SK-N-SH (cell line): ENCODE data around the gene RAB6C. TPM values are rescaled to one million over a fixed set of nuclear protein-coding genes. Genes with fewer than 3 reads are reported as not detected.
"Not testable (repeated sequence)": the region's sequence is repeated elsewhere in the genome, so short reads cannot be mapped to it uniquely, and the experiment has no call there.

Experiments
- CTCF ChIA-PET: fragments of 300-600, 350-600 bp; formaldehyde crosslinking; extraction: SDS; loops from one replicate; lab custom pipeline; 2021; lab: Yijun Ruan, JAX
- POLR2A ChIA-PET: fragments of 350-600 bp; sonication (Branson Sonifier 250); formaldehyde crosslinking; extraction: SDS; loops from one replicate; lab custom pipeline; 2020; ENCODE audit warnings: antibody characterized with exemption, inconsistent platforms; lab: Yijun Ruan, JAX
- DNase-seq: peaks from one replicate; pipeline ENCODE4 v3.0.0; 2012
- H2AFZ ChIP-seq: fragments of 200-600 bp; sonication (generic); 2 replicates; pipeline ENCODE4 v1.8.1; 2016; ENCODE audit warnings: antibody characterized with exemption, mild to moderate bottlenecking, low read depth
- H3F3A ChIP-seq: fragments of 200-600 bp; sonication (generic); replicated peaks from 2 replicates; pipeline ENCODE3; 2016; ENCODE audit warnings: antibody characterized with exemption, mild to moderate bottlenecking; ENCODE audit not compliant: insufficient read depth
- H3K27ac ChIP-seq, 2 experiments: fragments of 200-500 bp in 1 of 2; fragments of 200-600 bp in 1 of 2; sonication (Bioruptor generic) in 1 of 2; sonication (generic), shearing (Covaris generic) in 1 of 2; 2 replicates each; pipeline versions ENCODE4 v1.5.1 to v1.6.1; 2014 to 2016; ENCODE audit warnings: low read depth in 2 of 2, inconsistent platforms in 1 of 2, low read length in 1 of 2, mild to moderate bottlenecking in 1 of 2, mixed read lengths in 1 of 2
- H3K27me3 ChIP-seq: fragments of 200-600 bp; sonication (generic), shearing (Covaris generic); 2 replicates; pipeline ENCODE4 v1.6.1; 2016; ENCODE audit warnings: mixed run types; ENCODE audit not compliant: insufficient read depth
- H3K36me3 ChIP-seq, 2 experiments: fragments of 200-500 bp in 1 of 2; fragments of 200-600 bp in 1 of 2; sonication (Bioruptor generic) in 1 of 2; sonication (generic) in 1 of 2; replicated peaks in 1 of 2; 2 replicates each; pipeline versions ENCODE3 to v1.5.1; 2014 to 2016; ENCODE audit warnings: low read length in 1 of 2, mild to moderate bottlenecking in 1 of 2; ENCODE audit not compliant: insufficient read depth in 2 of 2, control insufficient read depth in 1 of 2
- H3K4me1 ChIP-seq, 2 experiments: fragments of 200-500 bp in 1 of 2; fragments of 200-600 bp in 1 of 2; sonication (Bioruptor generic) in 1 of 2; sonication (generic), shearing (Covaris generic) in 1 of 2; 2 replicates each; pipeline versions ENCODE4 v1.5.1 to v1.6.1; 2014 to 2016; ENCODE audit warnings: low read depth in 1 of 2, low read length in 1 of 2, mixed run types in 1 of 2; ENCODE audit not compliant: insufficient read depth in 2 of 2, control insufficient read depth in 1 of 2
- H3K4me2 ChIP-seq: fragments of 200-600 bp; sonication (generic), shearing (Covaris generic); 2 replicates; pipeline ENCODE4 v1.6.1; 2017; ENCODE audit warnings: mixed run types
- H3K4me3 ChIP-seq, 2 experiments: fragments of 200-500 bp in 1 of 2; fragments of 200-600 bp in 1 of 2; sonication (Bioruptor generic) in 1 of 2; sonication (generic), shearing (Covaris generic) in 1 of 2; 2 replicates each; pipeline versions ENCODE4 v1.5.1 to v1.8.1; 2014 to 2016; ENCODE audit warnings: low read depth in 2 of 2, inconsistent platforms in 1 of 2, low read length in 1 of 2, mild to moderate bottlenecking in 1 of 2, mixed read lengths in 1 of 2, moderate library complexity in 1 of 2
- H3K79me2 ChIP-seq: fragments of 200-600 bp; sonication (generic); 2 replicates; pipeline ENCODE4 v1.8.1; 2017; ENCODE audit warnings: mild to moderate bottlenecking; ENCODE audit not compliant: insufficient read depth
- H3K9ac ChIP-seq: fragments of 200-600 bp; sonication (generic); 2 replicates; pipeline ENCODE4 v1.6.1; 2017; ENCODE audit warnings: mixed run types
- H3K9me2 ChIP-seq: fragments of 200-600 bp; sonication (generic); 2 replicates; pipeline ENCODE4 v1.6.1; 2017; ENCODE audit warnings: mixed run types
- H3K9me3 ChIP-seq: fragments of 200-600 bp; sonication (generic); 2 replicates; pipeline ENCODE4 v1.6.1; 2017; ENCODE audit warnings: mixed run types, mild to moderate bottlenecking, moderate library complexity
- H4K20me1 ChIP-seq: fragments of 200-600 bp; sonication (generic); 2 replicates; pipeline ENCODE4 v1.6.1; 2017; ENCODE audit warnings: mild to moderate bottlenecking, mixed run types; ENCODE audit not compliant: insufficient read depth
- CHD2 ChIP-seq: fragments of 150-350 bp; IDR thresholded peaks from 2 replicates; pipeline ENCODE4 v1.6.1; 2018; ENCODE audit warnings: low read length; ENCODE audit not compliant: partially characterized antibody
- EP300 ChIP-seq, 2 experiments: IDR thresholded peaks; 2 replicates each; pipeline versions ENCODE4 v1.4.0 to v1.6.1; 2012; ENCODE audit warnings: borderline replicate concordance in 1 of 2, low read depth in 1 of 2, low read length in 1 of 2
- GATA2 ChIP-seq: sonication (generic); formaldehyde crosslinking; IDR thresholded peaks from 2 replicates; pipeline ENCODE4 v1.5.0; 2020; ENCODE audit warnings: mild to moderate bottlenecking, missing genetic modification reagents
- RCOR1 ChIP-seq: fragments of 150-350 bp; IDR thresholded peaks from 2 replicates; pipeline ENCODE4 v1.6.1; 2017; ENCODE audit warnings: antibody characterized with exemption, low read length
- WGBS: methylation state at CpG from one replicate; pipeline ENCODE4 v1.1.6; 2017; ENCODE audit warnings: low lambda C conversion rate; 5-methylcytosine and 5-hydroxymethylcytosine counted together
- polyA plus RNA-seq, 3 experiments: library from polyadenylated mRNA; depleted of rRNA; stranded (reverse); fragments of >200 nt; gene quantifications; 2 replicates each; pipeline ENCODE4 v1.2.3, GENCODE V29; 2012

The RAB6C gene
- polyA plus RNA-seq, 1 of the 3 experiments (the other 2 are of a cell fraction), result 0.02 TPM

DNA sequence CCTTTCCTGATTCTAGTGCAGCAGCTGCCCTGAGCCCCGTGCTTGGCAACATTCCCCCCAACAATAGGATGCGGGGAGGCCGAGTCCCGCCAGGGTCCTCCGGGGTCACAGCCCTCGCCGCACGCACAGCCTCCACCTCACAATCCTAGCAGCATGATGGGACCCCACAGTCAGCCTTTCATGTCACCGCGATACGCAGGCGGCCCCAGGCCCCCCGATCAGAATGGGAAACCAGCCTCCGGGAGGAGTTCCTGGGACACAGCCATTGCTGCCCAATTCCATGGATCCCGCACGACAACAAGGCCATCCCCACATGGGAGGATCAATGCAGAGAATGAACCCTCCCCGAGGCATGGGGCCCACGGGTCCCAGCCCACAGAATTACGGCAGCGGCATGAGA, 13.7 kb downstream of the RAB6C start:
- H3K27me3 ChIP-seq, H3K79me2 ChIP-seq, H3F3A ChIP-seq, CTCF ChIA-PET, H3K9me2 ChIP-seq, H3K9ac ChIP-seq, H3K9me3 ChIP-seq, H3K36me3 ChIP-seq, H3K4me1 ChIP-seq, H3K4me2 ChIP-seq, POLR2A ChIA-PET, H2AFZ ChIP-seq, H3K4me3 ChIP-seq, H4K20me1 ChIP-seq, DNase-seq, H3K27ac ChIP-seq: not testable (repeated sequence)
- 87% methylated on average over 11 of the region's 20 CpGs for WGBS

DNA sequence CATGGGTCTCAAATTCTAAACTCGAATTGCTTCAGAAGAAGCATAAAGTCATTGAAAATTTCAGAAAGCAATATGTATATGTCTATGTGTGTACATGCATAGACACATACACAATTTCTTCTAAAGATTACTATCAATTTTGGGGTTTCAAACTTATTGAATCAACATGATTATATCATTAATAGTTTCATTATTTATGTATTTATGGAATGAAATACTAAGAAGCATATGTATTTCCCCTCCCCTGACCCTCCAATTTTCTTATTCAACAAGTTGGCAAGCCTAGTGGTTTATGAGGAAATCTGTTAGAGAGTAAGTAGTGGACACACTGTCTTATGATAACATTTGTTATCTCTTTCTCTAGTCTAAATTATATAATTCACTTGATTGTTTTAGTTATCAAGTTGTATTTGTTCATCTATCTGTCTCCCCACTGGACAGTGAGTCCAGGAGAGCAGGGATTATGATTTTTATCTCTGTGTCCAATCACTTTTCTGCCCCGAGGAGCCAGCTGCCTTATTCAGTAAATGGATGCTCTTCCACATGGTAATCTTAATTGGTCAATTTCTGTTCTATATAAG, 17.3 kb downstream of the RAB6C start:
- H3K4me3 ChIP-seq, H3K79me2 ChIP-seq, POLR2A ChIA-PET, H3K9me3 ChIP-seq, H3K36me3 ChIP-seq, H3K9me2 ChIP-seq, H3K27me3 ChIP-seq, H3F3A ChIP-seq, H3K4me2 ChIP-seq: not testable (repeated sequence)
- DNase-seq, result peak; percentile 23
- H3K27ac ChIP-seq, result peak overlapping the region in 1 of 2 experiments; percentile 98; a peak in 2 of 4 replicates
- WGBS, result 0% methylated on average over 2 of the region's 2 CpGs
- peak; percentile 29; the same call in 1 of the 2 replicates for TF ChIP-seq GATA2 (CRISPR knock-in tag)
- peak; percentile 39 for TF ChIP-seq CHD2
- peak in 1 of 2 experiments; percentile 83; a peak in 2 of 4 replicates for TF ChIP-seq EP300 (IDR thresholded peaks at IDR 0.05; ENCODE audit: borderline replicate concordance in 1 of 2, low read depth in 1 of 2, low read length in 1 of 2)
- peak; percentile 53; the same call in 1 of the 2 replicates for TF ChIP-seq RCOR1
- TF ChIP-seq, all 33 proteins: peak for 4; not testable (repeated sequence) for 29
- H3K4me1 ChIP-seq, H2AFZ ChIP-seq, H3K9ac ChIP-seq, H4K20me1 ChIP-seq: not testable (repeated sequence)
- CTCF ChIA-PET, result interaction anchor here (1.0 kb wide), 1 partner anchor 11 kb away, joined by 3 read pairs; no protein-coding TSS in a partner anchor

GRCh38 chr2:129998771-129999170, 19.3 kb downstream of the RAB6C start:
- H3K4me3 ChIP-seq, H3K36me3 ChIP-seq, H3F3A ChIP-seq, DNase-seq, H3K27me3 ChIP-seq, H3K9me3 ChIP-seq, H3K4me1 ChIP-seq, H4K20me1 ChIP-seq, H3K4me2 ChIP-seq, H3K79me2 ChIP-seq, H3K9me2 ChIP-seq, H3K9ac ChIP-seq, H2AFZ ChIP-seq, POLR2A ChIA-PET: not testable (repeated sequence)
- CTCF ChIA-PET, result interaction anchor here (1.6 kb wide), 1 partner anchor 334 kb away, joined by 3 read pairs; no protein-coding TSS in a partner anchor
- 38% methylated on average over 6 of the region's 6 CpGs for WGBS
- H3K27ac ChIP-seq, result peak overlapping the region in 1 of 2 experiments; percentile 98; a peak in 2 of 4 replicates

- CTCF ChIA-PET, H3K79me2 ChIP-seq, POLR2A ChIA-PET, H3K4me1 ChIP-seq, H3K9ac ChIP-seq, DNase-seq, H3K27me3 ChIP-seq, H3K9me3 ChIP-seq, H3K9me2 ChIP-seq, H3K4me3 ChIP-seq, H3F3A ChIP-seq, H4K20me1 ChIP-seq, H3K4me2 ChIP-seq, H2AFZ ChIP-seq, H3K27ac ChIP-seq, H3K36me3 ChIP-seq: not testable (repeated sequence)
- WGBS, result 69% methylated on average over 5 of the region's 42 CpGs
Measured at GRCh38 chr2:130005862-130006261, 26.4 kb downstream of the RAB6C start.

DNA sequence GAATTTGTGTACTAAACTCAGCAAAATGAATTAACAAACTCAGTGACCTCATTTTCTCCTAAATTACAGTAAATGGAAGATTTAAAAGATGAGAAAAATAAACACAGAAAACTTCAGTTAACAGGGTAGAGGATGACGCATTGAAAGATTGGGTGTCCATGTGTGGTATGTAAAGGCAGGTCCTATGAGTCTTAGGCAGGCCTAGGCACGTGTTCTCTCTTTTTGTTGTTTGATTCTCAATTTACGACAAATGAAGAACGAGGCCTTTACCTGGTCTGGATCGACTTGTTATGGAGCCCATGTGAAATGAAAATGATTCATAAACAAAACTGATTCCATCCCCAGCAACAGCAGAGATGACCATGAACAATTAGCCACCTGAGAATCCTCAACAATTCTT, 37.2 kb downstream of the RAB6C start:
- POLR2A ChIA-PET, H4K20me1 ChIP-seq, CTCF ChIA-PET: not testable (repeated sequence)

More for the DNA sequence above, 37.2 kb downstream of the RAB6C start:
- DNase-seq, H3K27ac ChIP-seq, H3K36me3 ChIP-seq, H2AFZ ChIP-seq, H3K9me2 ChIP-seq, H3K27me3 ChIP-seq, H3K9ac ChIP-seq, H3K4me1 ChIP-seq, H3F3A ChIP-seq, H3K9me3 ChIP-seq, H3K4me2 ChIP-seq, H3K79me2 ChIP-seq, H3K4me3 ChIP-seq: not testable (repeated sequence)
- WGBS, result 7% methylated on average over 5 of the region's 5 CpGs
